ENCODE results near the gene IL10. TPM values are rescaled to one million over a fixed set of nuclear protein-coding genes. Genes with fewer than 3 reads are reported as not detected.

The IL10 gene
- polyA plus RNA-seq, 1 of the 3 experiments (the other 2 are of a cell fraction), result not detected

GRCh38 chr1:206784471-206784903 is 12.2 kb upstream of the IL10 start:
- 69% methylated on average over 17 of the region's 17 CpGs for WGBS (ENCODE audit: low lambda C conversion rate)
- no peaks in the 10 kb centered on the region for H3F3A ChIP-seq (replicated peaks; ENCODE audit: insufficient read depth)
- no peaks in the 10 kb centered on the region for H4K20me1 ChIP-seq (ENCODE audit: insufficient read depth)
- no peak overlapping the region for H3K27ac ChIP-seq (ENCODE audit: low read depth in 2 of 2, low read length in 1 of 2)
- H3K9me2 ChIP-seq, result no peaks in the 10 kb centered on the region
- H3K9ac ChIP-seq, result no peak overlapping the region
- H3K36me3 ChIP-seq (replicated peaks in 1 of 2; ENCODE audit: control insufficient read depth in 1 of 2, insufficient read depth in 2 of 2, low read length in 1 of 2), result no peaks in the 10 kb centered on the region
- TF ChIP-seq IRF3 (IDR thresholded peaks at IDR 0.05; ENCODE audit: low read depth, low read length) (no peak), REST (IDR thresholded peaks at IDR 0.05; ENCODE audit: low read depth, low read length) (no peak), TEAD4 (IDR thresholded peaks at IDR 0.05; ENCODE audit: borderline replicate concordance, insufficient read depth) (no peak), RCOR1 (IDR thresholded peaks at IDR 0.05; ENCODE audit: low read length) (no peak), EP300 (IDR thresholded peaks at IDR 0.05; ENCODE audit: borderline replicate concordance in 1 of 2, low read depth in 1 of 2, low read length in 1 of 2) (no peak), JUND (IDR thresholded peaks at IDR 0.05) (no peak), RXRA (IDR thresholded peaks at IDR 0.05; ENCODE audit: borderline replicate concordance, low read depth) (no peak), RFX5 (IDR thresholded peaks at IDR 0.05; ENCODE audit: low read length) (no peak), GABPA (IDR thresholded peaks at IDR 0.05; ENCODE audit: low read depth) (no peak), FOXJ3 (CRISPR knock-in tag; IDR thresholded peaks at IDR 0.05) (no peak), PBX3 (IDR thresholded peaks at IDR 0.05) (no peak), ELF1 (IDR thresholded peaks at IDR 0.05) (no peak), YY1 (IDR thresholded peaks at IDR 0.05; ENCODE audit: low read depth) (no peak), FOSL2 (IDR thresholded peaks at IDR 0.05; ENCODE audit: borderline replicate concordance, low read depth) (no peak), SMC3 (IDR thresholded peaks at IDR 0.05; ENCODE audit: low read depth, low read length) (no peak)
- H3K79me2 ChIP-seq (ENCODE audit: insufficient read depth), result no peaks in the 10 kb centered on the region
- peaks cover 8% of the 10 kb centered on the region; the same call in 1 of the 2 replicates for H3K27me3 ChIP-seq (ENCODE audit: insufficient read depth)
- DNase-seq, result no peak
- CTCF ChIA-PET, result interaction anchor here (1.5 kb wide), 1 partner anchor 13 kb away, joined by 3 read pairs; no protein-coding TSS in a partner anchor
- POLR2A ChIA-PET, result no interaction called here
- H3K4me2 ChIP-seq, result no peak overlapping the region
- H3K4me1 ChIP-seq (ENCODE audit: control insufficient read depth in 1 of 2, insufficient read depth in 2 of 2, low read depth in 1 of 2, low read length in 1 of 2), result no peaks in the 10 kb centered on the region
- no peak overlapping the region for H2AFZ ChIP-seq (ENCODE audit: low read depth)
- no peaks in the 10 kb centered on the region for H3K9me3 ChIP-seq
- H3K4me3 ChIP-seq (ENCODE audit: low read depth in 2 of 2, low read length in 1 of 2), result no peak overlapping the region
